PC-9 (cell line): ENCODE results near the gene ALG6. TPM values are rescaled to one million over a fixed set of nuclear protein-coding genes. Genes with fewer than 3 reads are reported as not detected.

Experiments used
- BruUV-seq: library from RNA; stranded (reverse); fragments of 400-500 nt; replicated peaks from 2 replicates; lab custom pipeline; 2021; lab: Mats Ljungman, UMichigan
- CTCF ChIA-PET: fragments of 300-600 bp; sonication (Branson Sonifier 250); formaldehyde crosslinking; loops from one replicate; lab custom pipeline; 2022; ENCODE audit warnings: antibody characterized with exemption; lab: Charles Lee
- POLR2A ChIA-PET: fragments of 300-600 bp; sonication (Branson Sonifier 250); formaldehyde crosslinking; loops from one replicate; lab custom pipeline; 2022; ENCODE audit warnings: antibody characterized with exemption; ENCODE audit not compliant: unreplicated experiment; lab: Charles Lee
- DNase-seq, 2 experiments: peaks; one replicate each; pipeline versions ENCODE4 v3.0.0 to v3.0.0-alpha.2; 2015 to 2022; ENCODE audit warnings: mixed read lengths in 1 of 2
- H2AFZ ChIP-seq: fragments of 200-600 bp; sonication (generic); 2 replicates; pipeline ENCODE4 v1.8.1; 2017; ENCODE audit warnings: antibody characterized with exemption
- H3F3A ChIP-seq: fragments of 200-600 bp; sonication (generic); 2 replicates; pipeline ENCODE4 v1.8.1; 2017; ENCODE audit warnings: antibody characterized with exemption, mild to moderate bottlenecking, low read depth; ENCODE audit not compliant: insufficient read depth
- H3K27ac ChIP-seq: fragments of 200-600 bp; sonication (generic); 2 replicates; pipeline ENCODE4 v1.6.1; 2016; ENCODE audit warnings: mixed run types
- H3K27me3 ChIP-seq: fragments of 200-600 bp; sonication (generic); 2 replicates; pipeline ENCODE4 v1.6.1; 2016; ENCODE audit warnings: low read depth, mixed run types; ENCODE audit not compliant: insufficient read depth
- H3K36me3 ChIP-seq: fragments of 200-600 bp; sonication (generic); 2 replicates; pipeline ENCODE4 v1.6.1; 2016; ENCODE audit warnings: low read depth, mixed run types
- H3K4me1 ChIP-seq: fragments of 200-600 bp; sonication (generic); replicated peaks from 2 replicates; pipeline ENCODE4 v1.6.1; 2016; ENCODE audit warnings: mixed run types; ENCODE audit not compliant: insufficient read depth
- H3K4me2 ChIP-seq: fragments of 200-600 bp; sonication (generic); 2 replicates; pipeline ENCODE4 v1.6.1; 2017; ENCODE audit warnings: mixed run types
- H3K4me3 ChIP-seq: fragments of 200-600 bp; sonication (generic); 2 replicates; pipeline ENCODE4 v1.6.1; 2016; ENCODE audit warnings: mixed run types
- H3K79me2 ChIP-seq: fragments of 200-600 bp; sonication (generic); 2 replicates; pipeline ENCODE4 v1.6.1; 2017; ENCODE audit warnings: low read depth, mixed run types
- H3K9me2 ChIP-seq: fragments of 200-600 bp; sonication (generic); 2 replicates; pipeline ENCODE4 v1.8.1; 2017; ENCODE audit warnings: mild to moderate bottlenecking; ENCODE audit not compliant: insufficient read depth
- H3K9me3 ChIP-seq: fragments of 200-600 bp; sonication (generic); 2 replicates; pipeline ENCODE4 v1.8.1; 2016; ENCODE audit warnings: low read depth; ENCODE audit not compliant: insufficient read depth
- H4K20me1 ChIP-seq: fragments of 200-600 bp; sonication (generic); 2 replicates; pipeline ENCODE4 v1.8.1; 2017; ENCODE audit not compliant: insufficient read depth
- CTCF ChIP-seq: fragments of 200-600 bp; sonication (generic); conservative IDR thresholded peaks from 2 replicates; pipeline ENCODE4 v1.6.1; 2017; ENCODE audit warnings: mixed run types, antibody characterized with exemption, mild to moderate bottlenecking, moderate library complexity
- EZH2 ChIP-seq: fragments of 200-600 bp; sonication (generic); IDR thresholded peaks from 2 replicates; pipeline ENCODE4 v1.8.0; 2017; ENCODE audit warnings: antibody characterized with exemption, low read depth
- intact Hi-C: fragments of 100-400 bp; cut with micrococcal nuclease; formaldehyde crosslinking; loops from one replicate; pipeline ENCODE4 v1.10.0; 2022; ENCODE audit not compliant: unreplicated experiment
- total RNA-seq: library from RNA; stranded (reverse); gene quantifications from 2 replicates; pipeline ENCODE4 v1.2.3, GENCODE V29; 2021

The ALG6 gene
- total RNA-seq, 1 experiment from 2014 or later: 14.7 TPM

GRCh38 chr1:63407002-63407401 lies 39.6 kb downstream of the ALG6 start:
- peak in 1 of 2 experiments; percentile 53 for DNase-seq
- intact Hi-C loops: no loop called here

GRCh38 chr1:63408331-63408730 lies 40.9 kb downstream of the ALG6 start:
- Histone ChIP-seq H3K4me1 (peaks cover 13% of the 10 kb centered on the region), H3K9me2 (no peaks in the 10 kb centered on the region), H3K4me3 (no peak overlapping the region), H3K27me3 (no peaks in the 10 kb centered on the region), H3K9me3 (no peaks in the 10 kb centered on the region), H2AFZ (no peak overlapping the region), H3K4me2 (no peak overlapping the region), H3K36me3 (no peaks in the 10 kb centered on the region), H3K79me2 (no peaks in the 10 kb centered on the region), H3F3A (no peaks in the 10 kb centered on the region; the same call in 1 of the 2 replicates), H4K20me1 (no peaks in the 10 kb centered on the region), H3K27ac (no peak overlapping the region)
- POLR2A ChIA-PET: no interaction called here
- CTCF ChIA-PET: no interaction called here
- intact Hi-C loops: no loop called here
- DNase-seq: no peak
- TF ChIP-seq CTCF (no peak), EZH2 (no peak)
- no TSS peak for BruUV-seq

More at GRCh38 chr1:63407002-63407401, 39.6 kb downstream of the ALG6 start:
- Histone ChIP-seq H3K4me1 (peaks cover 13% of the 10 kb centered on the region), H2AFZ (no peak overlapping the region), H3K27ac (no peak overlapping the region), H3K79me2 (no peaks in the 10 kb centered on the region), H3K9me3 (no peaks in the 10 kb centered on the region), H3K36me3 (no peaks in the 10 kb centered on the region), H4K20me1 (no peaks in the 10 kb centered on the region), H3K9me2 (no peaks in the 10 kb centered on the region), H3K4me3 (no peak overlapping the region), H3K4me2 (no peak overlapping the region), H3F3A (no peaks in the 10 kb centered on the region; the same call in 1 of the 2 replicates), H3K27me3 (no peaks in the 10 kb centered on the region)
- POLR2A ChIA-PET: no interaction called here
- BruUV-seq: no TSS peak
- TF ChIP-seq CTCF: no peak
- no peak for TF ChIP-seq EZH2
- CTCF ChIA-PET: no interaction called here

DNA sequence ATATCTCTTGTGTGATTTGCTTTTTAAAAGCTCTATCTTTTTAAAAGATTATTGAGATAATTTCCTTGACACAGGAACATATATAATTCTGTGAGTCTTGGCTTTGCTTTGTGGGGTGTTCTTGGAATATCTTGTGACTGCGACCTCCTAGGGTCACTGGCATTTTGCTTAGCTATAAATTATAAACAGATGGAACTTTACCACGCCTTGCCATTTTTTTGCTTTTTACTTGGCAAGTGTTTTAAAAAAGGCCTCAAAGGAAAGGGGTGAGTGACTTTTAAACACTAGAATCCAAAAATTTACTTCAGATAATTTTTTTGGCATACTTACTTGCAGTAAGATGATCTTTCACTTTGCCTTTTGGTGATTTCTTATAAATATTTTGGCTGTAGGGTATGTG lies 43.6 kb downstream of the ALG6 start:
- Histone ChIP-seq H3K36me3 (no peaks in the 10 kb centered on the region), H3K9me3 (no peaks in the 10 kb centered on the region), H3K4me1 (no peaks in the 10 kb centered on the region), H3K9me2 (no peaks in the 10 kb centered on the region), H2AFZ (no peak overlapping the region), H3F3A (no peaks in the 10 kb centered on the region; the same call in 1 of the 2 replicates), H3K79me2 (no peaks in the 10 kb centered on the region), H3K4me3 (no peak overlapping the region), H3K4me2 (no peak overlapping the region), H4K20me1 (no peaks in the 10 kb centered on the region), H3K27me3 (no peaks in the 10 kb centered on the region), H3K27ac (no peak overlapping the region)
- TF ChIP-seq CTCF (no peak), EZH2 (no peak)
- ChIA-PET CTCF (no interaction called here), POLR2A (no interaction called here)
- DNase-seq: no peak
- no TSS peak for BruUV-seq
- intact Hi-C loops: no loop called here
